Cerebellar cortex (tissue), 1 donor: ENCODE results near the gene PPY.
A peak's percentile ranks its signal among the peaks of the same experiment; 100 is the strongest.
"Not testable (repeated sequence)": the region's sequence is repeated elsewhere in the genome, so short reads cannot be mapped to it uniquely, and the experiment has no call there.

Experiments
- DNase-seq: peaks from one replicate; pipeline ENCODE4 v3.0.0-alpha.2; 2015; ENCODE audit warnings: low spot score

Gene PPY

GRCh38 chr17:43905400-43905984, 36.8 kb downstream of the PPY start:
- no peak for DNase-seq

- peak; percentile 46 for DNase-seq
These were observed 40.3 kb downstream of the PPY start for GRCh38 chr17:43901861-43902589.

GRCh38 chr17:43900858-43901754, 41.2 kb downstream of the PPY start:
- DNase-seq, result peak; percentile 56

GRCh38 chr17:43900183-43900857, 42.0 kb downstream of the PPY start:
- DNase-seq, result peak; percentile 90

- DNase-seq, result no peak
These were observed 43.8 kb downstream of the PPY start for GRCh38 chr17:43898446-43898845.

GRCh38 chr17:43897831-43898230, 44.4 kb downstream of the PPY start:
- no peak for DNase-seq

- not testable (repeated sequence) for DNase-seq
These were observed 47.8 kb downstream of the PPY start for GRCh38 chr17:43894494-43894893.

GRCh38 chr17:43892647-43892952, 49.7 kb downstream of the PPY start:
- DNase-seq, result no peak

- peak; percentile 33 for DNase-seq
These were observed 50.2 kb downstream of the PPY start for GRCh38 chr17:43891851-43892646.
